GM23248 (cell line): Measurements from ENCODE around the gene TRIM65. TPM values are rescaled to one million over a fixed set of nuclear protein-coding genes. Genes with fewer than 3 reads are reported as not detected.

Experiments
- DNase-seq: peaks from one replicate; pipeline ENCODE4 v3.0.0-alpha.2; 2015
- H2AFZ ChIP-seq: fragments of 200-600 bp; sonication (generic); 2 replicates; pipeline ENCODE4 v1.6.1; 2016; ENCODE audit warnings: antibody characterized with exemption
- H3F3A ChIP-seq: fragments of 200-600 bp; sonication (generic); 2 replicates; pipeline ENCODE4 v1.6.1; 2016; ENCODE audit warnings: mild to moderate bottlenecking, antibody characterized with exemption, mixed run types; ENCODE audit not compliant: insufficient read depth
- H3K27ac ChIP-seq: fragments of 200-600 bp; sonication (generic); 2 replicates; pipeline ENCODE4 v1.5.1; 2016; ENCODE audit warnings: mild to moderate bottlenecking
- H3K27me3 ChIP-seq: fragments of 200-600 bp; sonication (generic); replicated peaks from 2 replicates; pipeline ENCODE4 v1.6.1; 2016; ENCODE audit warnings: mild to moderate bottlenecking; ENCODE audit not compliant: insufficient read depth
- H3K36me3 ChIP-seq: fragments of 200-600 bp; sonication (generic); 2 replicates; pipeline ENCODE4 v1.6.1; 2016; ENCODE audit warnings: low read depth, mild to moderate bottlenecking
- H3K4me1 ChIP-seq: fragments of 200-600 bp; sonication (generic); 2 replicates; pipeline ENCODE4 v1.6.1; 2016; ENCODE audit warnings: mild to moderate bottlenecking; ENCODE audit not compliant: insufficient read depth
- H3K4me2 ChIP-seq: fragments of 200-600 bp; sonication (generic); one replicate; pipeline ENCODE4 v1.6.1; 2016; ENCODE audit warnings: mild to moderate bottlenecking; ENCODE audit not compliant: unreplicated experiment
- H3K4me3 ChIP-seq: fragments of 200-600 bp; sonication (generic); 2 replicates; pipeline ENCODE4 v1.5.1; 2016; ENCODE audit warnings: mild to moderate bottlenecking
- H3K79me2 ChIP-seq: fragments of 200-600 bp; sonication (generic); 2 replicates; pipeline ENCODE4 v1.6.1; 2016; ENCODE audit warnings: mild to moderate bottlenecking; ENCODE audit not compliant: insufficient read depth
- H3K9ac ChIP-seq: fragments of 200-600 bp; sonication (generic); 2 replicates; pipeline ENCODE4 v1.6.1; 2016; ENCODE audit warnings: mild to moderate bottlenecking
- H3K9me2 ChIP-seq: fragments of 200-600 bp; sonication (generic); 2 replicates; pipeline ENCODE4 v1.6.1; 2016; ENCODE audit warnings: mixed run types, mild to moderate bottlenecking, moderate library complexity; ENCODE audit not compliant: insufficient read depth
- H3K9me3 ChIP-seq: fragments of 200-600 bp; sonication (generic); one replicate; pipeline ENCODE4 v1.6.1; 2017; ENCODE audit warnings: low read depth
- H4K20me1 ChIP-seq: fragments of 200-600 bp; sonication (generic); 2 replicates; pipeline ENCODE4 v1.6.0; 2016; ENCODE audit not compliant: insufficient read depth
- EZH2 ChIP-seq: fragments of 200-600 bp; sonication (generic); IDR thresholded peaks from 2 replicates; pipeline ENCODE4 v1.6.1; 2018; ENCODE audit warnings: antibody characterized with exemption, mild to moderate bottlenecking; ENCODE audit not compliant: insufficient read depth, poor library complexity, severe bottlenecking
- EZH2phosphoT487 ChIP-seq: fragments of 200-600 bp; sonication (generic); IDR thresholded peaks from 2 replicates; pipeline ENCODE4 v1.6.1; 2018; ENCODE audit warnings: antibody characterized with exemption, moderate library complexity, mild to moderate bottlenecking, low read depth; ENCODE audit not compliant: insufficient read depth
- WGBS, 2 experiments: methylation state at CpG; one replicate each; pipeline ENCODE4 v1.1.6; 2015 to 2017; ENCODE audit warnings: low lambda C conversion rate in 2 of 2, low coverage in 1 of 2; ENCODE audit errors: missing lambda C conversion rate in 2 of 2; 5-methylcytosine and 5-hydroxymethylcytosine counted together
- in situ Hi-C: fragments of 300-500 bp; cut with MboI; formaldehyde crosslinking; loops from 2 replicates; pipeline ENCODE4 v1.15.0; 2020
- polyA plus RNA-seq: library from polyadenylated mRNA; unstranded; fragments of >200 nt; fragmentation: Nextera tagmentation; extraction: Ambion mirVana; gene quantifications from 2 replicates; pipeline ENCODE4 v1.2.1, GENCODE V29; 2016
- total RNA-seq: library from RNA; depleted of rRNA; stranded (reverse); fragments of >200 nt; shearing (Covaris generic); gene quantifications from 2 replicates; pipeline ENCODE4 v1.2.3, GENCODE V29; 2014

TRIM65 gene
- total and polyA plus RNA-seq, 2 experiments from 2014 or later = 9.9 to 25.7 TPM

DNA sequence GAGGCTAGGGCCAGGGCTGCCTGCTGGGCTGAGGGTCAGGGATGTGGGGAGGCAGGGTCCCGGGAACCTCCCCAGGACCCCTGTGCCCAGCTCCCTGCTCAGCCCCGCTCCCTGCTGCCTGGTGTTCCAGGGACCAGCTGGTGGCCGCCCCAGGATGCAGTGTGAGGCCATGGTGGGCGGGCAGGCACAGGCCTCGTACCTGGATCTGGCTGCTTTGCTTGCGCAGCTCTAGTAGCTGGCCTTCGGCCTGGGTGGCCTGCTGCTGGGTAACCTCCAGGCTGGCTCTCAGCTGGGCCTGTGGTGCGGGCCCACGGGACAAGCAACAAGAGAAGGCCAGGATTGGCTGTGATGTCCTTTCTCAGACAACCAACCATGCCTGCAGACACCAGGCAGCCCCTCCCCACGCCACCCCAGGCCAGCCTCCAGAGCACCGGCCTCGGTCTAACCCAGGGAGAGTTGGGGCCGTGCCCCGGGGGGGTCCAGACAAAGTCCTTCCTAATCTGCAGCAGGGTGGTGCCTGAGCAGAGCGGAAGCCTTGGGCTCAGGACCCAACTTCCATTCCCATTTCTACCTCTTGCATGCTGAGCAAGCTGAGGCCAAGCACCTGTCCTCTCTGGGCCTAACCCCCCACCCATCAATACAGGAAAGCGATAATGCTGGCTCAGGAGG is 4.1 kb downstream of the TRIM65 start:
- no peaks in the 10 kb centered on the region for H3K9me3 ChIP-seq
- peaks cover 21% of the 10 kb centered on the region for H3K79me2 ChIP-seq
- 91 to 94% methylated on average over 15 to 16 of the region's 16 CpGs for WGBS, 2 experiments
- H3K4me1 ChIP-seq = peaks cover 8% of the 10 kb centered on the region
- H3K9me2 ChIP-seq = no peaks in the 10 kb centered on the region
- no peak overlapping the region for H3K9ac ChIP-seq
- in situ Hi-C loops = no loop called here
- no peaks in the 10 kb centered on the region for H3K27me3 ChIP-seq
- TF ChIP-seq EZH2phosphoT487 = no peak
- no peak for TF ChIP-seq EZH2
- no peaks in the 10 kb centered on the region for H3K36me3 ChIP-seq
- H4K20me1 ChIP-seq = no peaks in the 10 kb centered on the region
- peaks cover 13% of the 10 kb centered on the region; the same call in 1 of the 2 replicates for H3F3A ChIP-seq
- no peak overlapping the region for H3K4me3 ChIP-seq
- DNase-seq = no peak
- no peak overlapping the region for H3K27ac ChIP-seq
- H2AFZ ChIP-seq = no peak overlapping the region
- H3K4me2 ChIP-seq = no peak overlapping the region

DNA sequence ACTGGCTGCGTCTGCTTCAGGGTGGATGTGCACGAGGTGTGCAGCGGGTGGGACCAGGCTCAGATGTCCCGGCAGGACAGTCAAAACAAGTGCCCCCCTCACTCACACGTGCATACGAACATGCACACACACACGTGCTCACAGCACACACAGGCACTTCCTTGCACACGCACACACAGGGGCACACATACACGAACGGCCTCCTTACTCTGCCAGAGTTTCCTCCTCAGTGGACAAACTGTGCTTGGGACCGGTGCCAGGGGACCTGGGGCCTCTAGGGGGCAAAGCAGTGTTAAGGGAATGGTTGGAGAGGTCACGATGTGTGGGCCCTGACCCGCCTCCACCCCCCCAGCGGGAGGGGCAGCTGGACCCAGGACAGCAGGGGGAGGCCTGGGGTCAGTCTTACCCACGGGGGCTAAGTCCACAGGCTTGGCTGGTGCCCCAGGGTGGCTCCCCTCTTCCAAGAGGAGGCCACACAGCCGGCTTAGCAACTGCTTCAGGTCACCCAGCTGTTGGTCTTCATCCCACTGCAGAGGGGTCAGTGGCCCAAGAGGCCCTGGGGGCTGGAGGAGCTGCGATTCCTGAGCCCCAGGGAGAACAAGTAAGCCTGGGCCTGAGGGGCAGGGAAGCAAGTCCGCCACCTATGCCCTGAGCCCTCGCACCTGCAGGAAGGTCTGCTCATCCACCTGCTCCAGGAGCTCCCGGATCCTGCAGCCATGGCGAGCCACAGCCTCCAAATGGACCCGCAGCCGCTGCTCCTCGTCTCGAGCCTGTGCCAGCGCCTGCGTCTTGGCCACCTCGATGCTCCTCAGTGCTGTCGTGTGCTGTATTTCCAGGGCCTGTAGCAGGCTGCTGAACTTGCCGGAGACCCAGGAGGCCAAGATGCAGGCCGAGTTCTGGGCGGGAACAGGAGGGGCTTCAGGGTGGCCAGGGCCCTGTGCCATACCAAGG is 4.9 kb downstream of the TRIM65 start:
- H3K4me2 ChIP-seq = no peak overlapping the region
- peaks cover 8% of the 10 kb centered on the region; the same call in 1 of the 2 replicates for H3F3A ChIP-seq
- no peaks in the 10 kb centered on the region for H4K20me1 ChIP-seq
- H3K4me3 ChIP-seq = no peak overlapping the region
- no peak for DNase-seq
- no peaks in the 10 kb centered on the region for H3K9me3 ChIP-seq
- H3K9ac ChIP-seq = no peak overlapping the region
- peaks cover 8% of the 10 kb centered on the region for H3K4me1 ChIP-seq
- no peaks in the 10 kb centered on the region for H3K9me2 ChIP-seq
- 88% methylated on average over 31 to 32 of the region's 32 CpGs for WGBS, 2 experiments
- H3K27ac ChIP-seq = no peak overlapping the region
- no peak for TF ChIP-seq EZH2phosphoT487
- TF ChIP-seq EZH2 = no peak
- in situ Hi-C loops = no loop called here
- H3K79me2 ChIP-seq = peaks cover 21% of the 10 kb centered on the region
- H3K27me3 ChIP-seq = no peaks in the 10 kb centered on the region
- H2AFZ ChIP-seq = no peak overlapping the region
- H3K36me3 ChIP-seq = no peaks in the 10 kb centered on the region

GRCh38 chr17:75891022-75891604 is 5.6 kb downstream of the TRIM65 start:
- H3K27ac ChIP-seq = no peak overlapping the region
- peaks cover 20% of the 10 kb centered on the region for H3K79me2 ChIP-seq
- H3K36me3 ChIP-seq = no peaks in the 10 kb centered on the region
- in situ Hi-C loops = no loop called here
- H3K27me3 ChIP-seq = no peaks in the 10 kb centered on the region
- DNase-seq = no peak
- peaks cover 8% of the 10 kb centered on the region for H3K4me1 ChIP-seq
- H4K20me1 ChIP-seq = no peaks in the 10 kb centered on the region
- no peak overlapping the region for H3K4me2 ChIP-seq
- H3K9me2 ChIP-seq = no peaks in the 10 kb centered on the region
- H3K4me3 ChIP-seq = no peak overlapping the region
- H3K9me3 ChIP-seq = no peaks in the 10 kb centered on the region
- H3K9ac ChIP-seq = no peak overlapping the region
- no peak for TF ChIP-seq EZH2
- no peak overlapping the region for H2AFZ ChIP-seq
- H3F3A ChIP-seq = peaks cover 8% of the 10 kb centered on the region; the same call in 1 of the 2 replicates
- 93 to 94% methylated on average over 29 to 31 of the region's 31 CpGs for WGBS, 2 experiments

- H3K4me2 ChIP-seq = no peak overlapping the region
- peaks cover 3% of the 10 kb centered on the region; the same call in 1 of the 2 replicates for H3K79me2 ChIP-seq
- H3F3A ChIP-seq = peaks cover 8% of the 10 kb centered on the region; the same call in 1 of the 2 replicates
- no peaks in the 10 kb centered on the region for H3K4me1 ChIP-seq
- TF ChIP-seq EZH2phosphoT487 = no peak
- TF ChIP-seq EZH2 = no peak
- no peaks in the 10 kb centered on the region for H3K9me2 ChIP-seq
- H4K20me1 ChIP-seq = no peaks in the 10 kb centered on the region
- H3K27me3 ChIP-seq = no peaks in the 10 kb centered on the region
- no peak overlapping the region for H3K4me3 ChIP-seq
- no peak overlapping the region for H3K9ac ChIP-seq
- no peak for DNase-seq
- H3K9me3 ChIP-seq = no peaks in the 10 kb centered on the region
- no peak overlapping the region for H3K27ac ChIP-seq
- no peaks in the 10 kb centered on the region for H3K36me3 ChIP-seq
- in situ Hi-C loops = no loop called here
- 65 to 71% methylated on average over 6 of the region's 6 CpGs for WGBS, 2 experiments
- H2AFZ ChIP-seq = no peak overlapping the region
These were observed 7.3 kb downstream of the TRIM65 start for GRCh38 chr17:75889454-75889853.
